HG02678 (cell line): ENCODE data around the gene OCSTAMP.

Experiments used
- ATAC-seq: cut with Tn5 transposase; IDR thresholded peaks from one replicate; pipeline ENCODE4 v1.9.1; 2021; ENCODE audit warnings: mild to moderate bottlenecking, moderate library complexity; ENCODE audit not compliant: unreplicated experiment

Gene OCSTAMP

GRCh38 chr20:46554828-46555227, 4.4 kb upstream of the OCSTAMP start:
- ATAC-seq, result no peak

GRCh38 chr20:46553926-46554325, 3.5 kb upstream of the OCSTAMP start:
- no peak for ATAC-seq

GRCh38 chr20:46552460-46553420, 2.3 kb upstream of the OCSTAMP start:
- peak; percentile 71 for ATAC-seq

GRCh38 chr20:46551522-46552381, 1.3 kb upstream of the OCSTAMP start:
- ATAC-seq, result no peak

GRCh38 chr20:46549188-46549972, 1.1 kb downstream of the OCSTAMP start:
- no peak for ATAC-seq

- no peak for ATAC-seq
These were observed 1.8 kb downstream of the OCSTAMP start for GRCh38 chr20:46548688-46549087.

- no peak for ATAC-seq
These were observed 2.5 kb downstream of the OCSTAMP start for GRCh38 chr20:46547995-46548394.

- ATAC-seq, result no peak
These were observed 3.5 kb downstream of the OCSTAMP start for GRCh38 chr20:46546936-46547335.

- no peak for ATAC-seq
These were observed 4.2 kb downstream of the OCSTAMP start for GRCh38 chr20:46546298-46546697.

GRCh38 chr20:46545827-46546138, 4.7 kb downstream of the OCSTAMP start:
- no peak for ATAC-seq

- ATAC-seq, result no peak
These were observed 5.2 kb downstream of the OCSTAMP start for GRCh38 chr20:46545077-46545826.

- no peak for ATAC-seq
These were observed 5.9 kb downstream of the OCSTAMP start for GRCh38 chr20:46544576-46544975.

- ATAC-seq, result no peak
These were observed 6.5 kb downstream of the OCSTAMP start for GRCh38 chr20:46543959-46544358.

- ATAC-seq, result no peak
These were observed 7.4 kb downstream of the OCSTAMP start for GRCh38 chr20:46543033-46543432.

GRCh38 chr20:46541229-46541935, 9.1 kb downstream of the OCSTAMP start:
- no peak for ATAC-seq

- no peak for ATAC-seq
These were observed 11.3 kb downstream of the OCSTAMP start for GRCh38 chr20:46539113-46539512.

- no peak for ATAC-seq
These were observed 19.8 kb downstream of the OCSTAMP start for GRCh38 chr20:46530640-46531039.

- no peak for ATAC-seq
These were observed 26.6 kb downstream of the OCSTAMP start for GRCh38 chr20:46523696-46524328.

- no peak for ATAC-seq
These were observed 27.3 kb downstream of the OCSTAMP start for GRCh38 chr20:46523108-46523507.
